ENCODE results near the gene PCDH15.

- TF ChIP-seq SP1 (IDR thresholded peaks at IDR 0.05) = no peak
- no peak for TF ChIP-seq FOXM1 (IDR thresholded peaks at IDR 0.05; ENCODE audit: borderline replicate concordance)
- TF ChIP-seq ELF4 (IDR thresholded peaks at IDR 0.05) = no peak
- no peak for TF ChIP-seq TARDBP (IDR thresholded peaks at IDR 0.05)
- TF ChIP-seq ZNF384 (IDR thresholded peaks at IDR 0.05) = no peak
- TF ChIP-seq FOXA1 (IDR thresholded peaks at IDR 0.05) = no peak
Measured at GRCh38 chr10:54758791-54759190, 42.2 kb downstream of the PCDH15 start.

All from HEK293T (cell line).